GM12878 (cell line): ENCODE results near the gene ALDH1L1. TPM values are rescaled to one million over a fixed set of nuclear protein-coding genes. Genes with fewer than 3 reads are reported as not detected.

Experiments
- ATAC-seq: fragments of 200-7000 bp; cut with Tn5 transposase; 3 replicates; pipeline ENCODE4 v1.9.1; 2020; ENCODE audit warnings: mild to moderate bottlenecking, moderate library complexity
- BruUV-seq: library from RNA; stranded (reverse); fragments of 400-500 nt; replicated peaks from 2 replicates; lab custom pipeline; 2021; lab: Mats Ljungman, UMichigan
- CTCF ChIA-PET: fragments of 300-600 bp; sonication (Branson Sonifier 250); formaldehyde crosslinking; extraction: SDS; loops from one replicate; lab custom pipeline; 2021; ENCODE audit warnings: inconsistent platforms; lab: Yijun Ruan, JAX
- POLR2A ChIA-PET: fragments of 350-600 bp; formaldehyde crosslinking; extraction: SDS; loops from one replicate; lab custom pipeline; 2021; ENCODE audit warnings: inconsistent platforms; lab: Charles Lee
- RAD21 ChIA-PET: fragments of 300-600 bp; sonication (Branson Sonifier 250); formaldehyde crosslinking; loops from one replicate; lab custom pipeline; 2023; ENCODE audit warnings: antibody characterized with exemption; ENCODE audit not compliant: unreplicated experiment; lab: Charles Lee
- SMC1A ChIA-PET: fragments of 300-600 bp; sonication (Branson Sonifier 250); formaldehyde crosslinking; loops from one replicate; lab custom pipeline; 2023; ENCODE audit not compliant: unreplicated experiment, uncharacterized antibody; lab: Charles Lee
- DNase-seq: peaks from one replicate; pipeline ENCODE4 v3.0.0-alpha.2; 2011; ENCODE audit warnings: low read depth, low spot score
- FAIRE-seq: peaks from 3 replicates; lab custom pipeline; 2011; peaks lifted over from hg19 to GRCh38; lab: Jason Lieb, UNC
- H2AFZ ChIP-seq: 2 replicates; pipeline ENCODE4 v1.6.0; 2011; ENCODE audit warnings: low read depth, low read length, control low read depth; ENCODE audit not compliant: control insufficient read depth
- H3K27ac ChIP-seq: 2 replicates; pipeline ENCODE4 v1.5.1; 2011; ENCODE audit warnings: control low read depth; ENCODE audit not compliant: control insufficient read depth, insufficient read depth
- H3K27me3 ChIP-seq, 2 experiments: replicated peaks in 1 of 2; 2 replicates each; pipeline versions ENCODE4 v1.6.0 to v1.6.1; 2011; ENCODE audit warnings: low read length in 1 of 2; ENCODE audit not compliant: control insufficient read depth in 2 of 2, insufficient read depth in 2 of 2
- H3K36me3 ChIP-seq, 2 experiments: 2 replicates each; pipeline ENCODE4 v1.5.1; 2011; ENCODE audit warnings: low read length in 1 of 2; ENCODE audit not compliant: control insufficient read depth in 2 of 2, insufficient read depth in 2 of 2
- H3K4me1 ChIP-seq: 2 replicates; pipeline ENCODE4 v1.6.1; 2011; ENCODE audit warnings: mild to moderate bottlenecking, low read length, moderate library complexity, mixed read lengths; ENCODE audit not compliant: control insufficient read depth, insufficient read depth
- H3K4me2 ChIP-seq: 2 replicates; pipeline ENCODE4 v1.6.0; 2011; ENCODE audit warnings: control low read depth; ENCODE audit not compliant: control insufficient read depth, insufficient read depth
- H3K4me3 ChIP-seq: fragments of 200-600 bp; sonication (generic); 2 replicates; pipeline ENCODE4 v1.5.1; 2016
- H3K79me2 ChIP-seq: 2 replicates; pipeline ENCODE4 v1.6.0; 2011; ENCODE audit warnings: low read length; ENCODE audit not compliant: control insufficient read depth, insufficient read depth
- H3K9ac ChIP-seq: 2 replicates; pipeline ENCODE4 v1.8.0; 2011; ENCODE audit warnings: low read length, control low read depth, mixed read lengths; ENCODE audit not compliant: control insufficient read depth, insufficient read depth
- H3K9me3 ChIP-seq: replicated peaks from 3 replicates; pipeline ENCODE4 v1.5.1; 2011; ENCODE audit warnings: mild to moderate bottlenecking, low read length; ENCODE audit not compliant: control insufficient read depth, insufficient read depth
- H4K20me1 ChIP-seq: 2 replicates; pipeline ENCODE4 v1.6.0; 2011; ENCODE audit not compliant: control insufficient read depth, insufficient read depth
- ASH2L ChIP-seq: fragments of 300-600, 200-600 bp; sonication (generic); IDR thresholded peaks from 2 replicates; pipeline ENCODE4 v1.6.1; 2017; ENCODE audit warnings: low read depth, mild to moderate bottlenecking, borderline replicate concordance
- ATF7 ChIP-seq: fragments of 450-650 bp; IDR thresholded peaks from 2 replicates; pipeline ENCODE4 v1.6.1; 2016; ENCODE audit warnings: low read depth, mild to moderate bottlenecking
- BCL11A ChIP-seq: IDR thresholded peaks from 2 replicates; pipeline ENCODE4 v1.6.1; 2011; ENCODE audit warnings: low read depth, low read length
- BCL3 ChIP-seq: IDR thresholded peaks from 2 replicates; pipeline ENCODE4 v1.6.1; 2011; ENCODE audit warnings: borderline replicate concordance, low read depth, mild to moderate bottlenecking, moderate library complexity, low read length; ENCODE audit not compliant: insufficient read depth, poor library complexity, severe bottlenecking
- NRF1 ChIP-seq: conservative IDR thresholded peaks from 2 replicates; pipeline ENCODE4 v1.6.1; 2011; ENCODE audit warnings: mild to moderate bottlenecking, low read depth, low read length, improper control_type of control experiment
- PBX3 ChIP-seq: IDR thresholded peaks from 2 replicates; pipeline ENCODE4 v1.6.1; 2011; ENCODE audit warnings: mild to moderate bottlenecking, low read depth, low read length, moderate library complexity; ENCODE audit not compliant: insufficient replicate concordance
- SUPT20H ChIP-seq: IDR thresholded peaks from 2 replicates; pipeline ENCODE4 v1.6.1; 2011; ENCODE audit warnings: low read depth, mild to moderate bottlenecking, low read length, moderate library complexity, borderline replicate concordance; ENCODE audit not compliant: control insufficient read depth
- TCF7 ChIP-seq: IDR thresholded peaks from 2 replicates; pipeline ENCODE4 v1.6.1; 2014; ENCODE audit warnings: antibody characterized with exemption, borderline replicate concordance
- WGBS: methylation state at CpG from one replicate; pipeline ENCODE4 v1.1.6; 2016; ENCODE audit warnings: low lambda C conversion rate; ENCODE audit not compliant: insufficient replicate concordance, insufficient coverage; ENCODE audit errors: missing lambda C conversion rate; 5-methylcytosine and 5-hydroxymethylcytosine counted together
- in situ Hi-C: fragments of 300-500 bp; cut with MboI; formaldehyde crosslinking; loops from 9 replicates; pipeline ENCODE4 v1.14.3; 2018; ENCODE audit warnings: mixed read lengths
- intact Hi-C: fragments of 100-400 bp; cut with micrococcal nuclease; formaldehyde crosslinking; loops from one replicate; pipeline ENCODE4 v1.14.2; 2022; ENCODE audit not compliant: unreplicated experiment
- polyA plus RNA-seq, 11 experiments: library from polyadenylated mRNA; depleted of rRNA in 4 of 11; unstranded in 6 of 11; stranded (reverse) in 5 of 11; fragments of >200 nt; fragmentation: Nextera tagmentation in 4 of 11; fragmentation: Illumina TruSeq in 1 of 11; extraction: Ambion mirVana in 4 of 11; extraction: Trizol in 1 of 11; gene quantifications; 1 replicate in 1 of 11; 2 replicates in 10 of 11; pipeline versions ENCODE4 v1.2.1 to v1.2.3, GENCODE V29; 2011 to 2016; ENCODE audit warnings: inconsistent platforms in 2 of 11, missing spikeins in 2 of 11, low read depth in 1 of 11
- total RNA-seq, 4 experiments: library from RNA; depleted of rRNA in 3 of 4; stranded (reverse); fragments of >200 nt in 3 of 4; fragmentation: Illumina TruSeq in 1 of 4; extraction: Trizol in 1 of 4; gene quantifications; 2 replicates each; pipeline versions ENCODE4 v1.2.1 to v1.2.3, GENCODE V29; 2013 to 2021

The ALDH1L1 gene
- total and polyA plus RNA-seq, 10 of the 15 experiments (the other 5 are each of a cell fraction or from before 2014, with no cell fraction given): 0.04 to 18.2 (median 0.45) TPM

- TF ChIP-seq ATF7 (no peak), BCL11A (no peak), ASH2L (no peak), SUPT20H (no peak), PBX3 (no peak), TCF7 (no peak), NRF1 (no peak), BCL3 (no peak)
- Histone ChIP-seq H3K79me2 (no peaks in the 10 kb centered on the region), H2AFZ (no peak overlapping the region), H3K36me3 (no peaks in the 10 kb centered on the region), H3K27me3 (peaks cover 2% of the 10 kb centered on the region in 2 experiments; a peak in 2 of 4 replicates), H3K9me3 (no peaks in the 10 kb centered on the region), H3K4me3 (no peak overlapping the region), H3K9ac (no peak overlapping the region), H4K20me1 (no peaks in the 10 kb centered on the region), H3K4me1 (no peaks in the 10 kb centered on the region), H3K27ac (no peak overlapping the region), H3K4me2 (no peak overlapping the region)
- BruUV-seq: no TSS peak
- ChIA-PET RAD21 (no interaction called here), SMC1A (no interaction called here), POLR2A (no interaction called here), CTCF (no interaction called here)
- in situ Hi-C loops: no loop called here
- intact Hi-C loops: no loop called here
- ATAC-seq (no peak), FAIRE-seq (no peak), DNase-seq (no peak)
- WGBS: 43% methylated on average over 9 of the region's 9 CpGs
Observed at GRCh38 chr3:126124896-126125295, 55.5 kb downstream of the ALDH1L1 start.
